OCI-M2 (cell line): ENCODE data around the gene GSTA1.
"Not testable (repeated sequence)": the region's sequence is repeated elsewhere in the genome, so short reads cannot be mapped to it uniquely, and the experiment has no call there.

Experiments
- DNase-seq: peaks from one replicate; lab custom pipeline; 2025; ENCODE audit not compliant: unreplicated experiment; lab: John Stamatoyannopoulos, UW

GSTA1 gene

DNA sequence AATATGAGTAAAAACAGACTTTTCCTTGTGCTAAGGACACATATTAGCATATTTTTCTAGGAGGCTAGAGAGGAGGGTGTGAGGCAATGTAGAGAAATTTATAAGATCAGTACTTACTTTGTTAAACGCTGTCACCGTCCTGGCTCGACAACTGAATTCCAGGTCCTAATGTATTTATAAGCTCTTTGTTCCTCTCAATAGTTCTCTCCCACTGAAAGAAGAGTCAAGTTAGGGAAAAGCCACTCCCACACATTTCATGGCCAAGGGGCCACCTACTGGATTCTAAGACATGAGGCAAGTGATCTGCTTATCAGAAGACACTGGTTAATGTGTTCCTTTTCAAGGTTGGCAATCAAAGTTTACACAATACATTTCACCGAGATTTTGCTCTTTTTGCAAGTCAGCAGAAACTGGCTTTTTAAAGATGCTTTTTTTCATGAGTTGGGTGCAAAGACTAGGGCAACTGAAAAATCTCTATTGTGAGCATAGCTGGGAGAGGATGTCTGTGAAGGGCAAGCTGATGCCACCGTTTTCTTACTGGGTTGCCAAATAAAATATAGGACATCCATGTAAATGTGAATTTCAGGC, at the start of gene GSTA1:
TSS of gene GSTA1 (minus strand) at position 149 of the 588 bp plus-strand sequence. CDS start 4,549 bp downstream, outside the sequence.
- not testable (repeated sequence) for DNase-seq

DNA sequence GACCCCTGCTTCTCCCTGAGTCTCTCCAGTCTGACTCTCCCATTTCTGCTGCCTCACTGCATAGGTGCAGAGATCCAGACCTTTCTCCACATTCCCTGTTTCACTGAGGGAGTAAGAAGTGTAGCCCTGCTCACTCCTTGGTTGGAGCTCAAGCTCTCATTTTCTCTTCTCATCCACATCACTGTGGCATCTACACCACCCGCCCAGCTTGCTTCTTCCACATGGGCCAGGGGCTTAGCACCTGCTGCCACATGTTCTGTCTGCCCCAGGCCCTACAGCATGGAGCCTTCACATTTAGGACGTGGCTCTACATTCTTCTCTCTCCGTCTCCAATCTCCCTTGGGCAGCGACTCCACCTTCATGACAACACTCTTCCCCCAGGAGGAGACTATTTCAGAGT, 45.5 kb upstream of the GSTA1 start:
- no peak for DNase-seq

DNA sequence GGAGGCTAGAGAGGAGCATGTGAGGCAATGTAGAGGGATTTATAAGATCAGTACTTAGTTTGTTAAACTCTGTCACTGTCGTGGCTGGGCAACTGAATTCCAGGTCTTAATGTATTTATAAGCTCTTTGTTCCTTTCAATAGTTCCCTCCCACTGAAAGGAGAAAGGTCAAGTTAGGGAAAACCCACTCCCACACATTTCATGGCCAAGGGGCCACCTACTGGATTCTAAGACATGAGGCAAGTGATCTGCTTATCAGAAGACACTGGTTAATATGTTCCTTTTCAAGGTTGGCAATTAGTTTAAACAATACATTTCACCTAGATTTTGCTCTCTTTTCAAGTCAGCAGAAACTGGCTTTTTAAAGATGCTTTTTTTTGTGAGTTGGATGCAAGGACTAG, 42.4 kb upstream of the GSTA1 start:
- DNase-seq, result no peak

DNA sequence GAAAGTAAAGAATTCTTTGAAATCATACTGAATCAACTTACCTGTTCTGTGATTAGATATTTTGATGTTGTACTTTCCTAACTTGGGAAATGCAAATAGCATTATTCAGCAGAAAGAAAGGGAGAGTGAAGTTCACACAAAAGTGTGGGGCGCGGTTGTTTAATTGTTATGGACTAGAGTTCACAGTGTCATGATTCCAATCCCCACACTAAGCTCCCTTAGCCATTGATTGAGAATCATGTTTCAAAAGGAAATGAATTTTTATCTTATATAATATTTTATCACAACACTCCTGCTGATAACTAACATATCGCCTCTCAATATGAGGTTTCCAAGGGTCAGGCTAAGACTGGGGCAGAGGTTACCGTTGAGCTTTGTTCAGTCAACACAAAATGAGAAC, 40.0 kb upstream of the GSTA1 start:
- no peak for DNase-seq

DNA sequence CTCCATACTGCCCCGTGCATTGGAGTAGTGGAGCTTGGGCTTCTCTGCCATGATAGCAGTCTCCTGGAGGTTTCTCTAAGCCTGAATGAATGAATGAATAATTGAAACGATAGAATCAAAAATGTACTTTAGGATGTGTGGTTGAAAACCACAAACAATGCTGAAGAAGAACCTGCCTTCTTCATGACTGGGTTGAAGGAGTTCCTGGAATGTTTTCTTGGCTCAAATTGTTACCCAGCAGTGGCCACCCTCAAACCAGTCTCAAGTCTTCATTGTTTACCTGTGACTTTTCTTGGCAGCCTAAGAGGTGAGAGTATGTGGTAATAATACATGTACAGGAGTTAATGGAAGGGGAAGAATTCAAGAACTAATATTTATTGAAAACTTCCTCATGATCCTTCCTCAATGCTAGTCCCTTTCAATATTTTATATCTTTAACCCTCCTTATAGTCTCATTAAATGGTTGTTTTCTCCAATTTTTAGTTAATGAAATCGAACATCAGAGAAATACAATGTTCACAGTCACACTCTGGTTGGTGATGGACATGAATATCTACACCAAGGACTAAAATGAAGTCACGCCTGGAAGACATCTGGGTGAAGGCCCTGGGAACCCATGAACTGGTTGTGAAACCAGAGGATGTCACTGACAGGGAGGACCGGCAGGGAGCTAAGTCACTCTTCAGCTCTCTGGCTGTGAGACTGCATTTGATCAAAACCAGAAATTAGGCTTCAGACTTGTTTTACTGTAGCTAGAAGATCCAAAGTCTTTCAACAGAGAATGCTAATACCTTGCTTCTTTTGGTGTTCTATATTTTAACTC, 37.4 kb upstream of the GSTA1 start, which contains the start of gene GSTA5:
TSS of gene GSTA5 (minus strand) at position 51 of the 823 bp plus-strand sequence.
- DNase-seq, result no peak

DNA sequence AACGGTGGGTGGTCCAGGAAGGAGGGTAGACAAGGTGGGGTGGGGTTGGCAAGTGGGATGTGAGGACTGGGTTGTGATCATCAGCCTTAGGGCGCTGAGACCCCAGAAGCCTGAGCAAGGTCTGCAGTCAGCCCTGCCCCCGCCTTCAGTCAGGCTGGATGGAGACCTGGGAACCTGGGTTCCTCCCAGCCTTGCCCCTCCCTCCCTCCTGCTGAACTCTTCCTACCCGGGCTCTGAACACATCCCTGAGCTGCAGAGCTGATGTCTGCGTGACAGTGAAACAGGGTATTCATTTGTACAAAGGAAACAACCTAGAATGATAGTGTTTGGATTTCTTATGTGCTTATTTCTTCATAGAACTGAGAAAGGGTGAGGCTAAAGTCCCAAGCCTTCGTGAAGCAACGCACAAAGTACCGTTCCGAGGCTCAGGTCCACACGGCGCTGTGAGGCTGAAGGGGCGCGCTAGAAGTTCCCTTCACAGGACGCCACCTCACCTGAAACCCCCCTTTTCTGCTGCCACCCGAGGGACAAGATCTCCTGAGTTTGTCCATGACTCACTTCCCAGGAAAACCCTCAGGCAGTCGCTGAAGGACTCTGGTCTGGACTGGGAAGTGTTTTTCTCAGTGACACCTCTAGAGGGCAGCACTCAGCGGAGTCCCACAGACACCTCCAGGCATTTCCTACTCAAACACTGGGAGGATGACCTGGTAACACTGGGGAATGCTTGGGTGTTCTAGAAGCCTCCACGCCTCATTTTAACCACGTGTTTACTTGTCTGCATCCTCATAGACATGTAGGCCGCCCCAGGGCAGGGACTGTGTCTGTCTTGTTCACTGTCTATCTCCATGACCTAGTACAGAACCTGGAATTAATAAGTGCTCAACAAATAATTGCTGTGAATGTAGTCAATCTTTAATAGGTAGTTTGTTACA, 35.8 kb upstream of the GSTA1 start:
- no peak for DNase-seq

DNA sequence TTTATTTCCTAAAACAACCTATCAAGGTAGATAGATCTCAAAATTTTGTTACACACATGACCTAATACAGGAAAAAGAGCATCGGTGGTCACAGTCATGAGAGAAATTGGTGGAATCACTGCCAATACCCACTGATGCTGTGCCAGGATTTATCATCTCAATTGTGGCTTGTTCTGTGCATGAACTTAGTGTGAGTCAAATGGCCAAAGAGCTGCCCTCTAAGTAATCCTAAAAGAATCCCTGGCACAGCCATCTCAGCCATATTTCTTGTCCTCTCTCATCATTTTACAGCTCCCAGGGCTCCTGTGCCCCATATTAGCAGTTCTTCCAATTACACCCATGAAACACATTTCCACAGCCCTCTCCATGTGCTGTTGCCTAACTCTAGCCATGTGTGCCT, 30.9 kb upstream of the GSTA1 start:
- DNase-seq, result no peak

DNA sequence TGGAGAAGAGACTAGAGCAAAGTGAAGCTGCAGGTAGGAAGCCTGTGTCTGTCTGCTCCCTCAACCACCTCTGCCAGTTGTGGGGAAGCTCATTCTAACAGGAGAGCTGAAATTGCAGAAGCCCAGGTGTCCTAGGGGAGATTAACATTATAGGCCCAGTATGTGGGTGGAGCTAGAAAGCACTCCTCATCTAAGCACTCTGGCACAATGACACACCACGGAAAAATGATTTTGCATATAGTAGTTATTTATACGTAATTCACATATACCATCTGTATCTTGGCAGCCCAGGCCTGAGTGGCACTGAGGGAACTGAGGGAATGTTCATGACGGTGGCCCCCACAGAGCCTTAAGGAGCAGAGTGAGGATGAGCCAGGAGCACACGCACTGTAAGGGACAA, 27.3 kb upstream of the GSTA1 start:
- DNase-seq, result not testable (repeated sequence)

DNA sequence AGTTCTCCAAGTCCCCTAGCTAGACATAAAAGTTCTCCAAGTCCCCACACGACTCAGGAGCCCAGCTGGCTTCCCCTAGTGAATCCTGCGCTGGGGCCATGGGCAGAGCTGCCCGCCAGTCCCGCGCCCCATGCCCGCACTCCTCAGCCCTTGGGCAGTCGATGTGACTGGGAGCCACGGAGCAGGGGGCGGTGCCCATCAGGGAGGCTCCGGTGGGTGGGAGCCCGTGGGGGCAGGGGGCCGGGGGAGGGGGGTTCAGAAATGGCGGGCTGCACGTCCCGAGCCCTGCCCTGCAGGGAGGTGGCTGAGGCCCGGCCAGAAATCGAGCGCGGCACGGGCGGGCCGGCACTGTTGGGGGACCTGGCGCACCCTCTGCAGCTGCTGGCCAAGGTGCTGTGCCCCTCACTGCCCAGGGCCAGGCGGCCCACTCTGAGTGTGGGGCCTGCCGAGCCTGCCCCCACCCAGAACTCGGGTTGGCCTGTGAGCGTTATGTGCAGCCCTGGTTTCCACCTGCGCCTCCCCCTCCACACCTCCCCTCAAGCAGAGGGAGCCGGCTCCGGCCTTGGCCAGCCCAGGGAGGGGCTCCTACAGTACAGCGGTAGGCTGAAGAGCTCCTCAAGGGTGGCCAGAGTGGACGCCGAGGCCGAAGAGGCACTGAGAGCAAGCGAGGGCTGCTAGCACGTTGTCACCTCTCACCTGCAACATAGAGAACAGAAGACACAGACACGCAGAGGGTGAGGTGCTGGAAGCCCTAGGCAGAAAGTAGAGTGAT, 25.6 kb upstream of the GSTA1 start:
- DNase-seq, result no peak

DNA sequence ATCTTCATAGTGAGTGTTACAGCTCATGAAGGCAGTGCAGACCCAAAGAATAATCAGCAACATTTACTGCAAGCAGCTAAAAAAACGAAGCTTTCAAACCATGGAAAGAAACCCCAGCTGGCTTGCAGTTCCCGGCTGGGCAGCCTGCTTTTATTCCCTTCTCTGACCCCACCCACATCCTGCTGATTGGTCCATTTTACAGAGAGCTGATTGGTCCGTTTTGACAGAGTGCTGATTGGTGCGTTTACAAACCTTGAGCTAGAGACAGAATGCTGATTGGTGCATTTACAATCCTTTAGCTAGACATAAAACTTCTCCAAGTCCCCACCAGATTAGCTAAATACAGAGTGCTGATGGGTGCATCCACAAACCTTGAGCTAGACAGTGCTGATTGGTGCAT, 25.0 kb upstream of the GSTA1 start:
- not testable (repeated sequence) for DNase-seq

DNA sequence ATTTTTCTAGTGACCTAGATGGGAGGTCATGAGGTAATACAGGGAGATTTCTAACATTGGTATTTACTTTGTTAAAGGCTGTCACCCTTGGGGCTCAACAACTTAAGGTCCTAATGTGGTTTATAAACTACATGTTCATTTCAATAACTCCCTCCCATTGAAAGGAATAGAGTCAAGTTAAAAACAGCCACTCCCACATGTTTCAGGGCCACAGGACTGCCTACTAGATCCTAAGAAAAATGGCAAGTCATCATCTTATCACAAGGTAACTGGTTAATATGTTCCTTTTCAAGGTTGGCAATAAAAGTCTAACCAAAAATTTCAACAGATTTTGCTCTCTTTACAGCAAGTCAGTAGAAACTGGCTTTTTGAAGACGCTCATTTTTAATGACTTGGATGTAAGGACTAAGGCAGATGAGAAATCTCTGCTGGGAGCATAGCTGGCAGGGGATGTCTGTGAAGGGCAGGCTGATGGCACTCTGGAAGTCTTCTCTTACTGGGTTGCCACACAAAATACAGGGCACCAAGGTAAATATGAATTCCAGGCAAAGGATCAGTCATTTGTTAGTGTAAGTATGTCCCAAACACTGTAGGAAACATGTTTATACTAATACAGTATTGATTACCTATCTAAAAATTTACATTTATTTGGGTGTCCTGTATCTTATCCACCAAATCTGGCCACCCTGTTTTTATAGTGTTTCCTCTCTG, 23.6 kb upstream of the GSTA1 start:
- DNase-seq, result not testable (repeated sequence)

DNA sequence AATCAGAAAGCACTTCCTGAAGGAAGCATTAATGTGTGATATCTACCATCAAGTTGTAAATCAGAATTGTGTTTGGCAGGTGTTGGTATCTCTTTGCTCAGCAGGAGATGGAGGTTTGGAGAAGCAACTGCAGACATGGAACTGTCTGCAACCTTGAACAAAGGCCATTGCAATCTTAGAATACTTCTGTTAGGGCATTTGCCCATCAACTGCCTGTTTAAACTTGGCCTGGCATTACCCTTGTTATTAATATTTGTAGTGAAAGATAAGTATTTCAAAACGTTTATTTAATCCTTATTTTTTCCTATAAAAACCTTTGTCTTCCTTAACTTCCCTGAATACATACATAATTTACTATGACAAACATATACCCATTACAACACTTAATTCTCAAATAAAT, 22.9 kb upstream of the GSTA1 start:
- DNase-seq, result no peak

DNA sequence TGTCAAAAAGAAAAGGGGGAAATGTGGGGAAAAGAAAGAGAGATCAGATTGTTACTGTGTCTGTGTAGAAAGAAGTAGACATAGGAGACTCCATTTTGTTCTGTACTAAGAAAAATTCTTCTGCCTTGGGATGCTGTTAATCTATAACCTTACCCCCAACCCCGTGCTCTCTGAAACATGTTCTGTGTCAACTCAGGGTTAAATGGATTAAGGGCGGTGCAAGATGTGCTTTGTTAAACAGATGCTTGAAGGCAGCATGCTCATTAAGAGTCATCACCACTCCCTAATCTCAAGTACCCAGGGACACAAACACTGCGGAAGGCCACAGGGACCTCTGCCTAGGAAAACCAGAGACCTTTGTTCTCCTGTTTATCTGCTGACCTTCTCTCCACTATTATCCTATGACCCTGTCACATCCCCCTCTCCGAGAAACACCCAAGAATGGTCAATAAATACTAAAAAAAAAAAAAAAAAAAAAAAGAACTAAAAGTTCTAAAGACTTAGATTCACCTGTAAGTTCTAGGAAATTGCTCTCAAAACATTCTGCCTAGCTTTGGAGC, 22.4 kb upstream of the GSTA1 start:
- not testable (repeated sequence) for DNase-seq

DNA sequence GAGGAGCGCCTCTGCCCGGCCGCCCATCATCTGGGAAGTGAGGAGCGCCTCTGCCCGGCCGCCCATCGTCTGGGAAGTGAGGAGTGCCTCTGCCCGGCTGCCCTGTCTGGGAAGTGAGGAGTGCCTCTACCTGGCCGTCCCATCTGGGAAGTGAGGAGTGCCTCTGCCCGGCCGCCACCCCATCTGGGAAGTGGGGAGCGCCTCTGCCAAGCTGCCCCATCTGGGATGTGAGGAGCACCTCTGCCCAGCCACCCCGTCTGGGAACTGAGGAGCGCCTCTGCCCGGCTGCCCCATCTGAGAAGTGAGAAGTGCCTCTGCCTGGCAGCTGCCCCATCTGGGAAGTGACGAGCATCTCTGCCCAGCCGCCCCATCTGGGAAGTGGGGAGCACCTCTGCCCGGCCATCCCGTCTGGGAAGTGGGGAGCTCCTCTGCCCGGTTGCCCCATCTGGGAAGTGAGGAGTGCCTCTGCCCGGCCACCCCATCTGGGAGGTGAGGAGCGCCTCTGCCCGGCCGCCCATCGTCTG, 21.7 kb upstream of the GSTA1 start:
- DNase-seq, result not testable (repeated sequence)

DNA sequence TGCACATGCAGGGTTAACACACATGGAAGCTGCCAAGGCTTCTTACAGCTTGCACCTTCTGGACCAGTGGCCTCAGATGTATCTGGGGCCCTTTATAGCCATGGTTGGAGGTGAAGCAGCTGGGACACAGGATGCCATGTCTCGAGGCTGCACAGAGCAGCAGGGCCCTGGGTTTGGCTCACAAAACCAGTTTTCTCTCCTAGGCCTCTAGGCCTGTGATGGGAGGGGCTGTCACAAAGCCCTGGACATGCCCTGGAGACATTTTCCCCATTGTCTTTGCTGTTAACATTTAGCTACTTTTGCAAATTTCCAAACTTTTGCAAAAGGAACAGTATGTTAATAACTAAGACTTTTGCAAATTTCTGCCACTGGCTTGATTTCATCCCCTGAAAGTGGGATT, 18.2 kb upstream of the GSTA1 start:
- no peak for DNase-seq

DNA sequence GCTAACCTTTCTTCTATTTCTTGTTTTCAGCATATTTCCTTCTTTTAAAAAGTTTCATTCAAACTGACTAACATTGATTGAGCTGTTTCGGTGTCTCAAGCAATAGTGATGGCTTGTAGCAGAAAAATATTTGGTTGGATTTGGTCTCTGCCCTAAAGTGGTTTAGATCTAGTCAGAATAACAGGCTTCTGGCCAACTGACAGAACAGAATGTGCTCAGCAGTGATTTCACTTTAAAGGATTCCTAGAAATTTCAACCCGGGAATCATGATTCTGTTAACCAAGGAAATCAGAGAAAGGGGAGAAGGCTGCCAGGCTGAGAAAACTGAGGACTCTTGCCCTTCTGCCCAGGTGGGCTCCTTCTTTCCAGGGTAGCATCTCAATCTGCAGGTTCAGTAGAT, 16.6 kb upstream of the GSTA1 start:
- no peak for DNase-seq

DNA sequence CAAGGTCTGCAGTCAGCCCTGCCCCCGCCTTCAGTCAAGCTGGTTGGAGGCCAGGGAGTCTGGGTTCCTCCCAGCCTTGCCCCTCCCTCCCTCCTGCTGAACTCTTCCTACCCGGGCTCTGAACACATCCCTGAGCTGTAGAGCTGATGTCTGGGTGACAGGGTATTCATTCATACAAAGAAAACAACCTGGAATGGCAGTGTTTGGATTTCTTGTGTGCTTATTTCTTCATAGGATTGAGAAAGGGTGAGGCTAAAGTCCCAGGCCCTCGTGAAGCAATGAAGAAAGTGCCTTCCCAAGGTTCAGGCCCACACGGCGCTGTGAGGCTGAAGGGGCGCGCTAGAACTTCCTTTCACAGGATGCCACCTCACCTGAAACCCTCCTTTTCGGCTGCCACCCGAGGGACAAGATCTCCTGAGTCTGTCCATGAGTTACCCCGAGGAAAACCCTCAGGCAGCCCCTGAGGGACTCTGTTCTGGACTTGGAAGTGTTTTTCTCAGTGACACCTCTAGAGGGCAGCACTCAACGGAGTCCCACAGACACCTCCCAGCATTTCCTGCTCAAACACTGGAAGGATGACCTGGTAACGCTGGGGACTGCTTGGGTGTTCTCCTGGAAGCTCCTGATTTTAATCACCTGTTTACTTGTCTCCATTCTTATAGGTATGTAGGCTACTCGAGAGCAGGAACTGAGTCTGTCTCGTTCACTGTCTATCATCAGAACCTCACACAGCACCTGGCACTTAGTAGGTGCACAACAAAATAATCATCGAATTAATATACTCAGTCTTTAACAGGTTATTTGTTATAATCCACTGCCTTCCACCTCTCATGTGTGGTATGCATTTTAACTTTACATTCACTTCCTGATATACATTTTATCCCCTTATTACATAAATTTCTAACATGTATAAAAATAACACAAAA, 11.8 kb upstream of the GSTA1 start:
- DNase-seq, result no peak

DNA sequence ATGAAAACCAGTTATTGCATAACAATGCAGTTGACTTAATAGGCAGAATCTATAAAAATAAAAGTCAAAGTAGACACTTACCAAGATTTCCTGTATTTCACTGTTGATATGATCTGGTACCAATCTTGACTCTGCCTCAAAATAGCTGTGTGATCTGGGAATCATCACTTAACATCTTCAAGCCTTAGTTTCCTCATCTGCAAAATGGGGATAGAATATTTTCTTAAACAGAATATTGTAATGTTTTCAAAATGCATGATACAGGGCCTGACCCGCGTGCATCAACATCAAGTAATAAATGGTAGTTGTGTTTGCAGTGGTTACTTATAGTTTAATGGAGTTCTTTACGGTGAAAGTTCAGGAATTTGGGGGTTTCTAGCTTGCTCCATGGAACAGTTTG, 10.9 kb upstream of the GSTA1 start:
- DNase-seq, result not testable (repeated sequence)
